ENCODE measurements around the gene ZNF385B.
"Not testable (repeated sequence)": the region's sequence is repeated elsewhere in the genome, so short reads cannot be mapped to it uniquely, and the experiment has no call there.

Gene ZNF385B

DNA sequence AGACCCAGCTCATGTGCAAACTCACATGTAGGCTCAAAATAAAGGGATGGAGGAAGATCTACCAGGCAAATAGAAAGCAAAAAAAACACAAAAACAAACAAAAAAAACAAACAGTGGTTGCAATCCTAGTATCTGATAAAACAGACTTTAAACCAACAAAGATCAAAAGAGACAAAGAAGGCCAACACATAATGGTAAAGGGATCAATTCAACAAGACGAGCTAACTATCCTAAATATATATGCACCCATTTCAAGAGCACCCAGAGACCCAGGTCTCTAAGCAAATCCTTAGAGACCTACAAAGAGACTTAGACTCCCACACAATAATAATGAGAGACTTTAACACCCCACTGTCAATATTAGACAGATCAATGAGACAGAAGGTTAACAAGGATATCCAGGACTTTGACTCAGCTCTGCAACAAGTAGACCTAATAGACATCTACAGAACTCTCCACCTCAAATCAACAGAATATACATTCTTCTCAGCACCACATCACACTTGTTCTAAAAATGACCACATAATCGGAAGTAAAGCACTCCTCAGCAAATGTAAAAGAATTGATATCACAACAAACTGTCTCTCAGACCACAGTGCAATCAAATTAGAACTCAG is 229.5 kb downstream of the ZNF385B start:
- H3K27ac ChIP-seq (ENCODE audit: low read depth, low read length); H3K27me3 ChIP-seq (ENCODE audit: insufficient read depth, low read length); H3K36me3 ChIP-seq (ENCODE audit: insufficient read depth, low read length); H2AFZ ChIP-seq (ENCODE audit: low read length, unreplicated experiment); H3K4me1 ChIP-seq (ENCODE audit: control insufficient read depth, insufficient read depth, low read length, unreplicated experiment); H3K4me3 ChIP-seq (ENCODE audit: low read depth, low read length); H3K79me2 ChIP-seq (ENCODE audit: control insufficient read depth, insufficient read depth, low read length, unreplicated experiment): not testable (repeated sequence)

DNA sequence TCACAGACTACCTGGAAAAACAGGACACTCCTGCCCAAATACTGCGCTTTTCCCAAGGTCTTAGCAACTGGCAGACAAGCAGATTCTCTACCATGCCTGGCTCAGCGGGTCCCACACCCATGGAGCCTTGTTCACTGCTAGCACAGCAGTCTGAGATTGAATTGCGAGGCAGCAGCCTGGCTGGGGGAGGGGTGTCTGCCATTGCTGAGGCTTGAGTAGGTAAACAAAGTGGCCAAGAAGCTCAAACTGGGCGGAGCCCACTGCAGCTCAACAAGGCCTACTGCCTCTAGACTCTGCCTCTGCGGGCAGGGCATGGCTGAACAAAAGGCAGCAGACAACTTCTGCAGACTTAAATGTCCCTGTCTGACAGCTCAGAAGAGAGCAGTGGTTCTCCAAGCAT is 231.6 kb downstream of the ZNF385B start:
- H3K27me3 ChIP-seq (ENCODE audit: insufficient read depth, low read length); H3K27ac ChIP-seq (ENCODE audit: low read depth, low read length); H3K36me3 ChIP-seq (ENCODE audit: insufficient read depth, low read length); H3K4me1 ChIP-seq (ENCODE audit: control insufficient read depth, insufficient read depth, low read length, unreplicated experiment); H2AFZ ChIP-seq (ENCODE audit: low read length, unreplicated experiment); H3K4me3 ChIP-seq (ENCODE audit: low read depth, low read length); H3K79me2 ChIP-seq (ENCODE audit: control insufficient read depth, insufficient read depth, low read length, unreplicated experiment): not testable (repeated sequence)

DNA sequence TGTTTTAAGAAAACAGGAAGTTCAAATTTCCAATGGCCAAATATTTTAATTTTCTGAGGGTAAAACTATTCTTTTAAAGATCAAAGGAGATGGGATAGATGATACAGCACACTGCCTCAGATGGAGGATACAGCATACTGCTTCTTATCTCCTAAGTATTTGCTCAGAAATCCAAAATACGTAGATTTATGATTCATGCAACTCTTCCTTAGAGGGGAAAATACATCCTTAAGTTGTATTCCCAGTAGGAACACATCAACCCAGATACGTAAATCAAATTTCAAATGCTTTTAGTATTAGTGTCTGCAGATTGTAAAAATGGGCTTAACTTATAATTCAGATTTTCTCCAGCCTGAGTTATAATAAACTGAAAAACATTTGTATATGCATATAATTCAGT is 235.2 kb downstream of the ZNF385B start:
- Histone ChIP-seq H2AFZ (ENCODE audit: low read length, unreplicated experiment) (no peak overlapping the region), H3K4me3 (ENCODE audit: low read depth, low read length) (no peak overlapping the region), H3K79me2 (ENCODE audit: control insufficient read depth, insufficient read depth, low read length, unreplicated experiment) (no peaks in the 10 kb centered on the region), H3K4me1 (ENCODE audit: control insufficient read depth, insufficient read depth, low read length, unreplicated experiment) (no peaks in the 10 kb centered on the region), H3K36me3 (ENCODE audit: insufficient read depth, low read length) (no peaks in the 10 kb centered on the region), H3K27me3 (ENCODE audit: insufficient read depth, low read length) (no peaks in the 10 kb centered on the region), H3K27ac (ENCODE audit: low read depth, low read length) (no peak overlapping the region)

DNA sequence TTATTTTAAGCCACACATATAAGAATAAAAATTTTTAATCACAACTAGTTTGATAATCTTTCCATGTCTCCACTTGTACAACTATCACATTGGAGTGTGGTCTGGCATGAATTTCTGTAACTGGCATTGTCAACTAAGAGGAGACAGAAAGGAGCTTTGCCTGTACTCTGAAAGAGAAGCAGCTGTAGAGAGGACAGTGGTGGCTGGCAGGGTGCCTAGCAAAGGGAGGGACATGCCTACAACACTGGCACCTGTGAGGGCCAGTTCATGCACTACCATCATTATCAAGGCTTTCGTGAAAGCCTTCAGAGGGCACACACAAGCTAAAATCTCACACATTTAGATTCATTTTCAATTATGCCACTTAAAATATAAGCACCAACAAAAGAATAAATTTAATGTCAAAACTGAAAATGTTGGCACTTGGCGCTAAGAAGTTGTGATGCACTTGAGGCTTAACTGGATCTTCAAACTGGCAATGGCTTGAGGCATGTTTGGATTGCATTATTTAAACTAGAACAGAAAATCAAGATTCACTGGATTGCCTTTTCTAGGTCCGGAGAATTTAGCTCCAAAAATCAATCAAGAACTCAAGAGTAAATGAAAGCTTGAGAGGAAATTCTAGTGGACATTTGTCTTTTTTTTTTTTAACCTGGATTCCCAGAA is 238.6 kb downstream of the ZNF385B start:
- H3K27ac ChIP-seq (ENCODE audit: low read depth, low read length) = no peak overlapping the region
- H3K36me3 ChIP-seq (ENCODE audit: insufficient read depth, low read length) = no peaks in the 10 kb centered on the region
- no peaks in the 10 kb centered on the region for H3K4me1 ChIP-seq (ENCODE audit: control insufficient read depth, insufficient read depth, low read length, unreplicated experiment)
- H3K79me2 ChIP-seq (ENCODE audit: control insufficient read depth, insufficient read depth, low read length, unreplicated experiment) = no peaks in the 10 kb centered on the region
- no peaks in the 10 kb centered on the region for H3K27me3 ChIP-seq (ENCODE audit: insufficient read depth, low read length)
- no peak overlapping the region for H3K4me3 ChIP-seq (ENCODE audit: low read depth, low read length)
- H2AFZ ChIP-seq (ENCODE audit: low read length, unreplicated experiment) = no peak overlapping the region

DNA sequence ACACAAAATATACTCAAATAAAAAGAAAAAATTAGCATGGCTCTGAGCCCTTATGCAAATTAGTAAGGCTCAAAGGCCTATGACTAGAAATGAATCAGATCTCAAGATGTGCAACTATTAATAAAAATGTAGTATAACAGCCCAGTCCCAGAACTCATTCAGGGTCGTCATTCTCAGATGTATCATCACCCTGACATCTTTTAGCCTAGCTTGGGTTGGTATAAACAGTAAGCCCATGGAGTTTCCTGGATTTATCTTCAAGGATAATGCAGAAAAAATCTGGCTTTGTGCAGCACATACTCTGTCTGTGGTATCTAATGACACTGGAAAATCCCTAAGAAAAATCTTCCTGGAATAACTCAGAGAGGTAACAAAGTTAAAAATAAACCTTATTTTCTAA is 239.3 kb downstream of the ZNF385B start:
- Histone ChIP-seq H2AFZ (ENCODE audit: low read length, unreplicated experiment) (no peak overlapping the region), H3K4me1 (ENCODE audit: control insufficient read depth, insufficient read depth, low read length, unreplicated experiment) (no peaks in the 10 kb centered on the region), H3K27ac (ENCODE audit: low read depth, low read length) (no peak overlapping the region)

DNA sequence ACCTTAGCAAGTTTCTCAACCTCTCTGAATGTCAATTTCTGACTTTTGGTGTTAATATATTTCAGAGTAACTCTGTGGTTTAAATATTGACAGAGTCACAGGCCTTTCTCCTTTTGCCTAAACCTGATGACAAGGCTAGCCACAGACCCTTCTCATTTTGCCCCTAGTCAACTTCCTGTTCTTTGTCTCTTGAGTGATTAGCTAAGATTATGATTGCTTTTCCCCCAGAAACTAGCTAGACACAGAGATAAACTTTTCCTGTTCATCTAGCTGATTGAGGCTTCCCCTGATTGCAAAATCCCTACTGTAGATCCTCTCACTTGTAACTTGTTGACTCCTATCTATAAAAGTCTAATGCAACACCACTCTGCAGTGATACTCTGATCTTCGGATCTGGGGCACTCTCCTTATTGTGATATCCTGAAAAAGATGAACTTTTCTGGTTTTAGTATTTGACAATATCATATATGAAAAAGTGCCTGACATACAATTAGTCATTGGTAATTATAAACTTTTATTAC is 241.4 kb downstream of the ZNF385B start:
- no peak overlapping the region for H3K4me3 ChIP-seq (ENCODE audit: low read depth, low read length)

More for the DNA sequence above, 239.3 kb downstream of the ZNF385B start:
- Histone ChIP-seq H3K79me2 (ENCODE audit: control insufficient read depth, insufficient read depth, low read length, unreplicated experiment) (no peaks in the 10 kb centered on the region), H3K27me3 (ENCODE audit: insufficient read depth, low read length) (no peaks in the 10 kb centered on the region), H3K36me3 (ENCODE audit: insufficient read depth, low read length) (no peaks in the 10 kb centered on the region), H3K4me3 (ENCODE audit: low read depth, low read length) (no peak overlapping the region)

DNA sequence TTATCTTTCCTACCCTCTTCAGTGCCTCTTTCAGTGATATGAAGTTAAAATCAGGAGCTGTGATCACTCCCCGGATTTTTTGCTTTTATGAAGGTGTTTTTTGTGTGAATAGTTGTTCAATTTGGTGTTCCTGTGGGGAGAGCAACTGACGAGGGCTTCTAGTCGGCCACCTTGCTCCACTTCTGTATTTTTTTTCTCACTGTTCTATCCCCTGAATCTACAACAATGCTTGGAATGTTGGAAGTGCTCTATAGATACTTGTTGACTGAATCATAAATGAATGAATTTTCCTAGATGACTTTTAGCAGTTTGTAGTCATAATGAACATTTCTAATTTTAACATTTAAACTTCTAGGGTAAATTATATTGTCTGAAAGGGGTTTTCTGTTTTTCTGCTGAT is 247.3 kb downstream of the ZNF385B start:
- Histone ChIP-seq H2AFZ (ENCODE audit: low read length, unreplicated experiment) (no peak overlapping the region), H3K4me1 (ENCODE audit: control insufficient read depth, insufficient read depth, low read length, unreplicated experiment) (peaks cover 13% of the 10 kb centered on the region), H3K79me2 (ENCODE audit: control insufficient read depth, insufficient read depth, low read length, unreplicated experiment) (no peaks in the 10 kb centered on the region), H3K27me3 (ENCODE audit: insufficient read depth, low read length) (no peaks in the 10 kb centered on the region), H3K36me3 (ENCODE audit: insufficient read depth, low read length) (no peaks in the 10 kb centered on the region), H3K27ac (ENCODE audit: low read depth, low read length) (no peak overlapping the region), H3K4me3 (ENCODE audit: low read depth, low read length) (no peak overlapping the region)

More for the DNA sequence above, 241.4 kb downstream of the ZNF385B start:
- no peaks in the 10 kb centered on the region for H3K79me2 ChIP-seq (ENCODE audit: control insufficient read depth, insufficient read depth, low read length, unreplicated experiment)
- no peaks in the 10 kb centered on the region for H3K27me3 ChIP-seq (ENCODE audit: insufficient read depth, low read length)
- H2AFZ ChIP-seq (ENCODE audit: low read length, unreplicated experiment) = no peak overlapping the region
- H3K4me1 ChIP-seq (ENCODE audit: control insufficient read depth, insufficient read depth, low read length, unreplicated experiment) = no peaks in the 10 kb centered on the region
- H3K36me3 ChIP-seq (ENCODE audit: insufficient read depth, low read length) = no peaks in the 10 kb centered on the region
- no peak overlapping the region for H3K27ac ChIP-seq (ENCODE audit: low read depth, low read length)

DNA sequence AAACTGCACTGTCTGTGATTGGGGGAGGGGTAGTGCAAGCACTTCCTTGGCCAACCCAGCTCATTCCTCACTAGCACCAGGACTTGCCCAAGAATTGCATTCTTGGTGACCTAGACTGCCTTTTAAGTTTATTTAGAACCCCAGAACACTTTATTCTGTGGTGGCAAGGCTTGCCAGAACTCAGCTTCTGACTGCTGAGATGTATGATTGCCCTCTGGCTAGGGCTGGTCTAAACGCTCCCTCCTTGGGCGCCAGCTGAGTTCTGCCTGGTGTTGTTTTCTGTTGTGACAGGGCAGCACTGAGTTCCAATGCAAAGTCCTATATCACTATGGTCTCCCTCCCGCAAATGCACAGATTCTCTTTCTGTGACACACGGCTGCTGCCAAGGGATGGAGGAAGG is 247.7 kb downstream of the ZNF385B start:
- Histone ChIP-seq H3K4me1 (ENCODE audit: control insufficient read depth, insufficient read depth, low read length, unreplicated experiment) (peaks cover 13% of the 10 kb centered on the region), H3K27ac (ENCODE audit: low read depth, low read length) (no peak overlapping the region), H3K79me2 (ENCODE audit: control insufficient read depth, insufficient read depth, low read length, unreplicated experiment) (no peaks in the 10 kb centered on the region), H3K27me3 (ENCODE audit: insufficient read depth, low read length) (no peaks in the 10 kb centered on the region), H3K4me3 (ENCODE audit: low read depth, low read length) (no peak overlapping the region), H3K36me3 (ENCODE audit: insufficient read depth, low read length) (no peaks in the 10 kb centered on the region), H2AFZ (ENCODE audit: low read length, unreplicated experiment) (no peak overlapping the region)

DNA sequence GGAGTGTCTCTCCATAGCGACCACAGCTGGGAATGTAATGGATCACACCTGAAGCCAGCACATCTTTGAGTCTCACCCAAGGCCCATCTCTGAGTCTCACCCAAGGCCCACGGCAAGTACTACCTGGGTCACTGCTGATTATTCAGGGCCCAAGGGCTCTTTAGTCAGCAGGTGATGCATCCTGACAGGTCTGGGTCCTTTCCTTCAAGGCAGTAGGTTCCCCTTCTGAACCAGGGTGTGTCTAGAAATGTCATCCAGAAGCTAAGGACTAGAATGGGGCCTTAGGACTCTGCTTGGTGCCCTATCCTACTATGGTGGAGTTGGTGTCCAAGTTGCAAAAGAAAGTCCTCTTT is 248.1 kb downstream of the ZNF385B start:
- Histone ChIP-seq H3K4me1 (ENCODE audit: control insufficient read depth, insufficient read depth, low read length, unreplicated experiment) (peaks cover 13% of the 10 kb centered on the region), H3K4me3 (ENCODE audit: low read depth, low read length) (no peak overlapping the region), H3K79me2 (ENCODE audit: control insufficient read depth, insufficient read depth, low read length, unreplicated experiment) (no peaks in the 10 kb centered on the region), H3K27ac (ENCODE audit: low read depth, low read length) (no peak overlapping the region), H2AFZ (ENCODE audit: low read length, unreplicated experiment) (no peak overlapping the region), H3K36me3 (ENCODE audit: insufficient read depth, low read length) (no peaks in the 10 kb centered on the region), H3K27me3 (ENCODE audit: insufficient read depth, low read length) (no peaks in the 10 kb centered on the region)

DNA sequence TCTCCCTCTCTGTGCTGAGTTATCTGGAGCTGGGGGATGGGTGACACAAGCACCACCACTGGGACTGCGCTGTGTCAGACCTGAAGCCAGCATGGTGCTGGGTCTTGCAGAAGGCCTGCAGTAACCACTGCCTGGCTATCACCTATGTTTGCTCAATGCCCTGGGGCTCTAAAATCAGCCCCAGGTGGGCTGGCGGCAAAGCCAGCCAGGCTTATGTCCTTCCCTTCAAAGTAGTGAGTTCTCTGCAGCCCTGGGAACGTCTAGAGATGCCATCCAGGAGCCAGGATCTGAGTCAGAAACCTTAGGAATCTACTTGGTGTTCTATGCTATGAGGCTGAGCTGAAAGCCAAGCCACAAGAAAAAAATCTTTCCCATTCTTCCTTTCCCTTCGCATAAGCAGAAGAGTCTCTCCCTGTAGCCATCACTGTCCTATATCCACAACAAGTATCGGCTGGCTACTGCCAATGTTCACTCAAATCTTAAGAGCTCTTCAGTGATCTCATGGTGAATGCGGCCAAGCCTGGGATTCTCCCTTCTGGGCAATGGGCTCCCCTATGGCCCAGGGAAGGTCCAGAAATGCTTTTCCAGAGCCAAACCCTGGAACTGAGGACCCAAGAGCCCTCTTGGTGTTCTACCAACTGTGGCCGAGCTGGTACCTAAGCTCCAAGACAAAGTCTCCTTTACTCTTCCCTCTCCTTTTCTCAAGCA is 248.7 kb downstream of the ZNF385B start:
- H3K36me3 ChIP-seq (ENCODE audit: insufficient read depth, low read length) = no peaks in the 10 kb centered on the region

DNA sequence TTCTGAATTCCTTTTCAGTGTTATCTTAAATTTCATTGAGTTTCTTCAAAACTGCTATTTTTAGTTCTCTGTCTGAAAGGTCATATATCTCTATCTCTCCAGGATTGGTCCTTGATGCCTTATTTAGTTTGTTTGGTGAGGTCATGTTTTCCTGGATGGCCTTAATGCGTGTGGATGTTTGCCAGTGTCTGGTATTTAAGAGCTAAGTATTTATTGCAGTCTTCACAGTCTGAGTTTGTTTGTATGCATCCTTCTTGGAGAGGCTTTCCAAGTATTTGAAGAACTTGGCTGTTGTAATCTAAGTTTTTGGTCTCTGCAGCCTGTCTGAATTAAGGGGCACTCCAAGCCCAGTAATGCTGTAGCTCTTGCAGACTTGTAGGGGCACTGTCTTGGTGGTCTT is 249.3 kb downstream of the ZNF385B start:
- Histone ChIP-seq H3K27me3 (ENCODE audit: insufficient read depth, low read length) (no peaks in the 10 kb centered on the region), H3K36me3 (ENCODE audit: insufficient read depth, low read length) (no peaks in the 10 kb centered on the region), H3K4me1 (ENCODE audit: control insufficient read depth, insufficient read depth, low read length, unreplicated experiment) (peaks cover 13% of the 10 kb centered on the region), H3K27ac (ENCODE audit: low read depth, low read length) (no peak overlapping the region), H2AFZ (ENCODE audit: low read length, unreplicated experiment) (no peak overlapping the region), H3K4me3 (ENCODE audit: low read depth, low read length) (no peak overlapping the region), H3K79me2 (ENCODE audit: control insufficient read depth, insufficient read depth, low read length, unreplicated experiment) (no peaks in the 10 kb centered on the region)

More for the DNA sequence above, 248.7 kb downstream of the ZNF385B start:
- Histone ChIP-seq H3K4me1 (ENCODE audit: control insufficient read depth, insufficient read depth, low read length, unreplicated experiment) (peaks cover 13% of the 10 kb centered on the region), H2AFZ (ENCODE audit: low read length, unreplicated experiment) (no peak overlapping the region), H3K4me3 (ENCODE audit: low read depth, low read length) (no peak overlapping the region), H3K27me3 (ENCODE audit: insufficient read depth, low read length) (no peaks in the 10 kb centered on the region), H3K79me2 (ENCODE audit: control insufficient read depth, insufficient read depth, low read length, unreplicated experiment) (no peaks in the 10 kb centered on the region), H3K27ac (ENCODE audit: low read depth, low read length) (no peak overlapping the region)

Measured in ACC112 (cell line).